HepG2 (cell line): Measurements from ENCODE around the gene OBSL1. TPM values are rescaled to one million over a fixed set of nuclear protein-coding genes. Genes with fewer than 3 reads are reported as not detected.

Experiments
- ESRRA ChIP-seq: sonication (generic); formaldehyde crosslinking; IDR thresholded peaks from 2 replicates; pipeline ENCODE4 v1.5.1; 2020; ENCODE audit warnings: mild to moderate bottlenecking, low read depth, missing genetic modification reagents
- HBP1 ChIP-seq: IDR thresholded peaks from 2 replicates; pipeline ENCODE4 v1.6.1; 2016; ENCODE audit warnings: low read depth, control low read depth
- MNT ChIP-seq: fragments of 450-650 bp; IDR thresholded peaks from 2 replicates; pipeline ENCODE4 v1.6.1; 2016
- NFYB ChIP-seq: sonication (generic); formaldehyde crosslinking; IDR thresholded peaks from 2 replicates; pipeline ENCODE4 v1.4.0; 2020; ENCODE audit warnings: missing genetic modification reagents
- PAXIP1 ChIP-seq: sonication (generic); formaldehyde crosslinking; conservative IDR thresholded peaks from 2 replicates; pipeline ENCODE4 v1.4.0; 2020; ENCODE audit warnings: mild to moderate bottlenecking, missing genetic modification reagents, moderate library complexity
- SNAPC5 ChIP-seq: sonication (generic); formaldehyde crosslinking; IDR thresholded peaks from 2 replicates; pipeline ENCODE4 v1.8.1; 2023; ENCODE audit warnings: mild to moderate bottlenecking, missing genetic modification reagents, borderline replicate concordance
- UBTF ChIP-seq: sonication (generic); formaldehyde crosslinking; IDR thresholded peaks from 2 replicates; pipeline ENCODE4 v1.4.0; 2020; ENCODE audit warnings: mild to moderate bottlenecking, missing genetic modification reagents
- ZNF747 ChIP-seq: sonication (generic); formaldehyde crosslinking; IDR thresholded peaks from 2 replicates; pipeline ENCODE4 v1.8.1; 2023; ENCODE audit warnings: missing genetic modification reagents, mild to moderate bottlenecking, borderline replicate concordance
- ZNF777 ChIP-seq: sonication (generic); formaldehyde crosslinking; IDR thresholded peaks from 2 replicates; pipeline ENCODE4 v1.4.0; 2020; ENCODE audit warnings: missing genetic modification reagents
- polyA plus RNA-seq, 8 experiments: library from polyadenylated mRNA; depleted of rRNA in 3 of 8; stranded (reverse) in 7 of 8; unstranded in 1 of 8; fragments of >200 nt; fragmentation: Illumina TruSeq in 4 of 8; extraction: Trizol in 4 of 8; gene quantifications; 2 replicates each; pipeline versions ENCODE4 v1.2.1 to v1.2.3, GENCODE V29; 2011 to 2016; ENCODE audit warnings: low read depth in 4 of 8, missing spikeins in 1 of 8, mixed read lengths in 1 of 8; ENCODE audit not compliant: insufficient read depth in 1 of 8
- total RNA-seq, 5 experiments: library from RNA; depleted of rRNA; stranded (reverse); fragments of >200 nt; fragmentation: Illumina TruSeq; extraction: Trizol; gene quantifications; 2 replicates each; pipeline ENCODE4 v1.2.3, GENCODE V29; 2016; ENCODE audit warnings: low read depth in 1 of 5

OBSL1 gene
- total and polyA plus RNA-seq, 2 of the 13 experiments (the other 11 are each of a cell fraction or from before 2014, with no cell fraction given), result 86.7 to 218 TPM

- peak; percentile 22; the same call in 1 of the 2 replicates for TF ChIP-seq HBP1 (CRISPR knock-in tag)
- TF ChIP-seq ESRRA (CRISPR knock-in tag), result peak; percentile 58
- peak; percentile 33 for TF ChIP-seq NFYB
- TF ChIP-seq MNT, result 0 out of 2 replicates have a peak, but pooled peaks have one; percentile 38
- 0 out of 2 replicates have a peak, but pooled peaks have one; percentile 40 for TF ChIP-seq SNAPC5 (CRISPR knock-in tag)
- TF ChIP-seq PAXIP1 (CRISPR knock-in tag), result peak; percentile 97
- no peak for TF ChIP-seq ZNF777 (CRISPR knock-in tag)
- peak; percentile 73 for TF ChIP-seq UBTF (CRISPR knock-in tag)
- peak; percentile 81 for TF ChIP-seq ZNF747 (CRISPR knock-in tag)
Measured at GRCh38 chr2:219571311-219572236, at the start of gene OBSL1 (continued).
